Measurements from ENCODE around the gene ACTA2. TPM values are rescaled to one million over a fixed set of nuclear protein-coding genes. Genes with fewer than 3 reads are reported as not detected.

ACTA2 gene
- total and polyA plus RNA-seq, 2 donors, result 36.8 to 285 TPM

DNA sequence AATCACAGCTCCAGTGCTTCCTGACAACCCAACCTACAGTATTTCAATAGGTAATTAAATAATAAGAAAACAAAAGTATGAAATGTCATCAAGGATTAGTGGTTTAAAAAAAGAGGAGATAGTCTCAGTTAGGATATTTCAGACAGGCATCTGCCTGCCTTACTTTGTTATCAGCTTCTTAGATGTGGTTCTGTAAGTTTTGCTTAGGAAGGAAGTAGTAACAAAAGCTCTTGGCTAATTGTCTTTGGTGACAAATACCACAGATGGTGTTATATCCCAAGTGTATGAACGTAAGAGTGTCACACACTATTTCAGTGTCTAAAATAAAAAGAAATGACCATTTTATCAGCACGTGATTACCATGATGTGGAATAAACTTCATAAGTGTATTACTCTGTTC lies 9.8 kb upstream of the ACTA2 start:
- Histone ChIP-seq H3K27ac (ENCODE audit: low read depth in 1 of 2, low read length in 1 of 2) (no peak overlapping the region), H3K4me3 (ENCODE audit: low read length in 2 of 2) (no peak overlapping the region), H3K9me3 (ENCODE audit: control insufficient read depth in 2 of 2, insufficient read depth in 1 of 2, low read length in 1 of 2) (no peaks in the 10 kb centered on the region), H3K27me3 (ENCODE audit: control insufficient read depth in 2 of 2, insufficient read depth in 1 of 2, low read length in 1 of 2) (no peaks in the 10 kb centered on the region), H3K4me1 (ENCODE audit: control insufficient read depth in 2 of 2, insufficient read depth in 2 of 2, low read length in 2 of 2) (peaks cover 0 to 4% of the 10 kb centered on the region in 2 donors), H3K36me3 (ENCODE audit: control insufficient read depth in 2 of 2, insufficient read depth in 2 of 2, low read length in 1 of 2) (no peaks in the 10 kb centered on the region)
- 11% methylated on average over 2 of the region's 2 CpGs for WGBS
- DNase-seq (ENCODE audit: low read depth in 6 of 9, low spot score in 9 of 9), result peak in 5 of 9 donors; percentile 15 to 70 (median 29)

DNA sequence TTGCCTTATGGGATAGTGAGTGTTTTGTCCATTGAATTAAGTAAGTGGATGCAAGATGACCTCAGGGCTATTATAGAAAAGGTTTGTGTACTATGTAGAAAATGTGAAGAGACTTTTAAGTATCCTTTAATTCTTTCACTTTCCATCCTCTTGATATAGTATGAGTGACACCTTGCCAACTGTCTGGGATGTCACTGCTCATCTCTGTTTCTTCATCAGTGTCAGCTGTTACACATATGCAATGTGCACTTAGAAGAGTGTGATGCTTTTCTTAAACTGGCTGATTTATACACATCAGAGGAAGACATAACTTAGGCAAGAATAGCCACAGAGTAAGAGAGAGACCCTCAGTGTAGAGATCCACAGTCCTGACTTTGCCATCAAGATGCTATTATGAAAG lies 8.7 kb upstream of the ACTA2 start:
- no peak for DNase-seq (ENCODE audit: low read depth in 6 of 9, low spot score in 9 of 9)
- H3K27me3 ChIP-seq (ENCODE audit: control insufficient read depth in 2 of 2, insufficient read depth in 1 of 2, low read length in 1 of 2), result no peaks in the 10 kb centered on the region
- H3K9me3 ChIP-seq (ENCODE audit: control insufficient read depth in 2 of 2, insufficient read depth in 1 of 2, low read length in 1 of 2), result no peaks in the 10 kb centered on the region
- H3K4me1 ChIP-seq (ENCODE audit: control insufficient read depth in 2 of 2, insufficient read depth in 2 of 2, low read length in 2 of 2), result peaks cover 0 to 4% of the 10 kb centered on the region in 2 donors
- no peak overlapping the region for H3K4me3 ChIP-seq (ENCODE audit: low read length in 2 of 2)
- no peaks in the 10 kb centered on the region for H3K36me3 ChIP-seq (ENCODE audit: control insufficient read depth in 2 of 2, insufficient read depth in 2 of 2, low read length in 1 of 2)
- H3K27ac ChIP-seq (ENCODE audit: low read depth in 1 of 2, low read length in 1 of 2), result no peak overlapping the region

GRCh38 chr10:88960802-88961201 lies 8.2 kb upstream of the ACTA2 start:
- H3K36me3 ChIP-seq (ENCODE audit: control insufficient read depth in 2 of 2, insufficient read depth in 2 of 2, low read length in 1 of 2), result no peaks in the 10 kb centered on the region
- H3K4me1 ChIP-seq (ENCODE audit: control insufficient read depth in 2 of 2, insufficient read depth in 2 of 2, low read length in 2 of 2), result peaks cover 0 to 4% of the 10 kb centered on the region in 2 donors
- 96% methylated on average over 1 of the region's 1 CpG for WGBS
- no peaks in the 10 kb centered on the region for H3K9me3 ChIP-seq (ENCODE audit: control insufficient read depth in 2 of 2, insufficient read depth in 1 of 2, low read length in 1 of 2)
- H3K27me3 ChIP-seq (ENCODE audit: control insufficient read depth in 2 of 2, insufficient read depth in 1 of 2, low read length in 1 of 2), result no peaks in the 10 kb centered on the region
- no peak for DNase-seq (ENCODE audit: low read depth in 6 of 9, low spot score in 9 of 9)
- H3K27ac ChIP-seq (ENCODE audit: low read depth in 1 of 2, low read length in 1 of 2), result no peak overlapping the region
- H3K4me3 ChIP-seq (ENCODE audit: low read length in 2 of 2), result no peak overlapping the region

DNA sequence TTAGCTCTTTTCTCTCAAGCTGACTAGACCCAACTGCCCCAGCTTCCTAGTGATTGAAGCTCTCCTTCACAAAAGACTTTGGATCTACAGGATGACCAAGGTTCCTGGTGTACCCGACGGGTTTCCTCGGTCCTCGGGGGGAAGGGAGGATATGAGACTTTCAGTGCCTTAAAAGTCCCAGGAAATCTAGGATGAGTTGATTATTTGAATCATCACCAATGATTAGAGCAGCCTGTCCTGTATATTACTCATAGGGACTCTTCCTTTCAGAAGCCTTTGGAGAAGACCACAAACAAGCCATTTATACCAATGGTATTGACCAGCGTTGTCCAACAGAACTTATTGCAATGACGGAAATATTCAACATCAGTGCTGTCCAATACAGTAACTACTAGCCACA lies 6.1 kb upstream of the ACTA2 start:
- H3K36me3 ChIP-seq (ENCODE audit: control insufficient read depth in 2 of 2, insufficient read depth in 2 of 2, low read length in 1 of 2), result no peaks in the 10 kb centered on the region

GRCh38 chr10:88957381-88957780 lies 4.8 kb upstream of the ACTA2 start:
- H3K4me3 ChIP-seq (ENCODE audit: low read length in 2 of 2), result no peak overlapping the region
- H3K9me3 ChIP-seq (ENCODE audit: control insufficient read depth in 2 of 2, insufficient read depth in 1 of 2, low read length in 1 of 2), result no peaks in the 10 kb centered on the region
- DNase-seq (ENCODE audit: low read depth in 6 of 9, low spot score in 9 of 9), result no peak
- 96% methylated on average over 1 of the region's 1 CpG for WGBS
- no peaks in the 10 kb centered on the region for H3K27me3 ChIP-seq (ENCODE audit: control insufficient read depth in 2 of 2, insufficient read depth in 1 of 2, low read length in 1 of 2)
- H3K27ac ChIP-seq (ENCODE audit: low read depth in 1 of 2, low read length in 1 of 2), result no peak overlapping the region
- H3K4me1 ChIP-seq (ENCODE audit: control insufficient read depth in 2 of 2, insufficient read depth in 2 of 2, low read length in 2 of 2), result peaks cover 0 to 4% of the 10 kb centered on the region in 2 donors
- no peaks in the 10 kb centered on the region for H3K36me3 ChIP-seq (ENCODE audit: control insufficient read depth in 2 of 2, insufficient read depth in 2 of 2, low read length in 1 of 2)

More for the DNA sequence above, 6.1 kb upstream of the ACTA2 start:
- H3K4me1 ChIP-seq (ENCODE audit: control insufficient read depth in 2 of 2, insufficient read depth in 2 of 2, low read length in 2 of 2), result peaks cover 0 to 4% of the 10 kb centered on the region in 2 donors
- H3K27ac ChIP-seq (ENCODE audit: low read depth in 1 of 2, low read length in 1 of 2), result no peak overlapping the region
- 98% methylated on average over 6 of the region's 6 CpGs for WGBS
- no peaks in the 10 kb centered on the region for H3K27me3 ChIP-seq (ENCODE audit: control insufficient read depth in 2 of 2, insufficient read depth in 1 of 2, low read length in 1 of 2)
- no peaks in the 10 kb centered on the region for H3K9me3 ChIP-seq (ENCODE audit: control insufficient read depth in 2 of 2, insufficient read depth in 1 of 2, low read length in 1 of 2)
- no peak for DNase-seq (ENCODE audit: low read depth in 6 of 9, low spot score in 9 of 9)
- no peak overlapping the region for H3K4me3 ChIP-seq (ENCODE audit: low read length in 2 of 2)

DNA sequence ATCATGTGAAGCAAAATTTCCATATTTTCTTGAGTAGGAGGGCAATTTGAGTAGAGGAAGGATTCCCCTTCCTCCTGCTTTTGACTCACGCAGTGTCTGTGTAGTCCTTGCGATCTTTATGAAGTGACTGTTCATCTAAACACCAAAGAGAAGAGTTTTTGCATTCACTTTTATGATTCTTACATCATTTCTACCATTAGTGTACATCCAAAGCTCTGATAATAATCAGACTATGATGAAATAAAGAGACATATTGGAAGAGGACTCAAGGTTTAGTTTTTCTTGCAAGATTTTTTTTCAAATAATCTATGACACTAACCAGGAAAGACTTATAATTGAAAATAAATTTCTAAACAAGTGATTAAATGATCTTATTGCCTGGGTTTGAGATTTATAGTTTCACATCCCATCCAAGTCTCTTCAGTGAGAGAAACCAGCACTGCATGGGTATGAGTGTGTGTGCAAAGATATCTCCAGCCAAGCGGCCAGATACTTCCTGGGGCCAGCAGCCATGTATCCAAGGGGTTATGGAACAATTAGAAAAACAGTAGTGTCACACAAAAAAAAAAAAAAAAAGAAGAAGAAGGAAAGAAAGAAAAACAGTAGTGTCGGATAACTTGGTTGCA lies 2.0 kb upstream of the ACTA2 start:
- 98% methylated on average over 4 of the region's 4 CpGs for WGBS
- Histone ChIP-seq H3K27ac (ENCODE audit: low read depth in 1 of 2, low read length in 1 of 2) (no peak overlapping the region), H3K36me3 (ENCODE audit: control insufficient read depth in 2 of 2, insufficient read depth in 2 of 2, low read length in 1 of 2) (no peaks in the 10 kb centered on the region)

GRCh38 chr10:88953662-88954061 lies 1.1 kb upstream of the ACTA2 start:
- Histone ChIP-seq H3K4me3 (ENCODE audit: low read length in 2 of 2) (no peak overlapping the region), H3K27me3 (ENCODE audit: control insufficient read depth in 2 of 2, insufficient read depth in 1 of 2, low read length in 1 of 2) (no peaks in the 10 kb centered on the region), H3K36me3 (ENCODE audit: control insufficient read depth in 2 of 2, insufficient read depth in 2 of 2, low read length in 1 of 2) (no peaks in the 10 kb centered on the region), H3K9me3 (ENCODE audit: control insufficient read depth in 2 of 2, insufficient read depth in 1 of 2, low read length in 1 of 2) (no peaks in the 10 kb centered on the region), H3K4me1 (ENCODE audit: control insufficient read depth in 2 of 2, insufficient read depth in 2 of 2, low read length in 2 of 2) (no peaks in the 10 kb centered on the region), H3K27ac (ENCODE audit: low read depth in 1 of 2, low read length in 1 of 2) (no peak overlapping the region)
- no peak for DNase-seq (ENCODE audit: low read depth in 6 of 9, low spot score in 9 of 9)
- WGBS, result 97% methylated on average over 5 of the region's 5 CpGs

More for the DNA sequence above, 2.0 kb upstream of the ACTA2 start:
- no peak for DNase-seq (ENCODE audit: low read depth in 6 of 9, low spot score in 9 of 9)
- Histone ChIP-seq H3K9me3 (ENCODE audit: control insufficient read depth in 2 of 2, insufficient read depth in 1 of 2, low read length in 1 of 2) (no peaks in the 10 kb centered on the region), H3K4me3 (ENCODE audit: low read length in 2 of 2) (no peak overlapping the region), H3K4me1 (ENCODE audit: control insufficient read depth in 2 of 2, insufficient read depth in 2 of 2, low read length in 2 of 2) (no peaks in the 10 kb centered on the region), H3K27me3 (ENCODE audit: control insufficient read depth in 2 of 2, insufficient read depth in 1 of 2, low read length in 1 of 2) (no peaks in the 10 kb centered on the region)

DNA sequence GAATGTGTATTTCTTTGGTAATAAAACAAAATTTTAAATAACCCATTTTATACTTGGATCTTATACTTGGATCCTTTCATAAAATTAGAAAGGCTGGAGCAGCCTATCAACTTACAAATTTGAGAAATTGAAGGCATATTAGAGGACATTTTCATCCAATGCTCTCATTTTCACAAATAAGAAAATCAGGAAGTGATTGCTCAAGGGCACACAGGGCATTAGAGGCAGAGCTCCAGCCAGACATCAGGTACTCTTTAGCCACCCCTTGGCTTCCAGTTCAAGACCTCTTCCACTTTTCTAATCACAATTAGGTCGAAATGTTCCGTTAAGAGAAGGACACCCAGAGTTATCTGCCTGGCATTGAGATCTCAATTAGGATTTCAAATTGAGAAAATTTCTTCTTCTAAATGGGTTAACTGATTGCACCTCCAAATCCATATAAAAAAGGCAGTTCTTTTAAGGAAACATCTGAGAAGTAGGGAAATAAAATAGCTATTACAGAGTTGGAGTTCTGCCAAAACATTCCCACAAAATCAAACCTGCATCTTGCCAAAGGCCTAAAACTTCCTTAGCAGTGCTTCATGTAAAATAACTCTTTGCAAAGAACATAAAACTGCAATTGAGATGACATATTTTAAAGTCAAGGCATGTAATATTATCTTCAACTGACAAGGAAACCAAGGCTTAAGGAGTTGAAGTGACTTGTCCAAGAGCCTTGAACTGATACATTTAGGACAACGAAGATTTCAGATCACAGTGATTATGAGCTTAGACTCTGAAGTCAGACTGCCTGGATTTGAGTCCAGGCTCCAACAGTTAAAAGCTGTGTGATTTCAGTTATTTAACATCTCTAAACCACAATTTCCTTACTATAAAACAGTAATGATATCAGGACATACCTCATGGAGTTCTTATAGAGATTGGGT lies 2.4 kb downstream of the ACTA2 start:
- no peaks in the 10 kb centered on the region for H3K36me3 ChIP-seq (ENCODE audit: control insufficient read depth in 2 of 2, insufficient read depth in 2 of 2, low read length in 1 of 2)
- H3K27me3 ChIP-seq (ENCODE audit: control insufficient read depth in 2 of 2, insufficient read depth in 1 of 2, low read length in 1 of 2), result no peaks in the 10 kb centered on the region
- H3K27ac ChIP-seq (ENCODE audit: low read depth in 1 of 2, low read length in 1 of 2), result peak overlapping the region in 1 of 2 donors; percentile 71
- no peak for DNase-seq (ENCODE audit: low read depth in 6 of 9, low spot score in 9 of 9)
- WGBS, result 85% methylated on average over 3 of the region's 3 CpGs
- H3K4me1 ChIP-seq (ENCODE audit: control insufficient read depth in 2 of 2, insufficient read depth in 2 of 2, low read length in 2 of 2), result no peaks in the 10 kb centered on the region
- no peaks in the 10 kb centered on the region for H3K9me3 ChIP-seq (ENCODE audit: control insufficient read depth in 2 of 2, insufficient read depth in 1 of 2, low read length in 1 of 2)
- no peak overlapping the region for H3K4me3 ChIP-seq (ENCODE audit: low read length in 2 of 2)

- no peak for DNase-seq (ENCODE audit: low read depth in 6 of 9, low spot score in 9 of 9)
- 94% methylated on average over 2 of the region's 2 CpGs for WGBS
- Histone ChIP-seq H3K9me3 (ENCODE audit: control insufficient read depth in 2 of 2, insufficient read depth in 1 of 2, low read length in 1 of 2) (no peaks in the 10 kb centered on the region), H3K36me3 (ENCODE audit: control insufficient read depth in 2 of 2, insufficient read depth in 2 of 2, low read length in 1 of 2) (no peaks in the 10 kb centered on the region), H3K27me3 (ENCODE audit: control insufficient read depth in 2 of 2, insufficient read depth in 1 of 2, low read length in 1 of 2) (no peaks in the 10 kb centered on the region), H3K4me3 (ENCODE audit: low read length in 2 of 2) (no peak overlapping the region), H3K4me1 (ENCODE audit: control insufficient read depth in 2 of 2, insufficient read depth in 2 of 2, low read length in 2 of 2) (no peaks in the 10 kb centered on the region), H3K27ac (ENCODE audit: low read depth in 1 of 2, low read length in 1 of 2) (no peak overlapping the region)
These were observed 3.5 kb downstream of the ACTA2 start for GRCh38 chr10:88949051-88949450.

Measured in thymus (tissue), 11 donors.